Ishikawa (cell line): Measurements from ENCODE around the gene RPRD1B.

Experiments used
- CEBPB ChIP-seq: IDR thresholded peaks from 2 replicates; pipeline ENCODE4 v1.6.1; 2012
- EP300 ChIP-seq: IDR thresholded peaks from 2 replicates; pipeline ENCODE4 v1.6.1; 2012; ENCODE audit warnings: borderline replicate concordance
- FOXM1 ChIP-seq: IDR thresholded peaks from 2 replicates; pipeline ENCODE4 v1.6.1; 2012; ENCODE audit warnings: low read depth, borderline replicate concordance
- MAX ChIP-seq: IDR thresholded peaks from 2 replicates; pipeline ENCODE4 v1.6.1; 2012
- NFIC ChIP-seq: IDR thresholded peaks from 2 replicates; pipeline ENCODE4 v1.6.1; 2012
- REST ChIP-seq: IDR thresholded peaks from 2 replicates; pipeline ENCODE4 v1.6.1; 2012; ENCODE audit warnings: low read depth, mild to moderate bottlenecking
- TAF1 ChIP-seq: IDR thresholded peaks from 2 replicates; pipeline ENCODE4 v1.6.1; 2012; ENCODE audit warnings: low read depth, mild to moderate bottlenecking
- TCF12 ChIP-seq: IDR thresholded peaks from 2 replicates; pipeline ENCODE4 v1.6.1; 2012; ENCODE audit warnings: low read depth
- TEAD4 ChIP-seq: IDR thresholded peaks from 2 replicates; pipeline ENCODE4 v1.6.1; 2012
- USF1 ChIP-seq: IDR thresholded peaks from 2 replicates; pipeline ENCODE4 v1.6.1; 2012
- YY1 ChIP-seq: IDR thresholded peaks from 2 replicates; pipeline ENCODE4 v1.6.1; 2012; ENCODE audit warnings: low read depth
- ZBTB7A ChIP-seq: IDR thresholded peaks from 2 replicates; pipeline ENCODE4 v1.6.1; 2012; ENCODE audit warnings: low read depth

- TF ChIP-seq MAX: no peak
- TF ChIP-seq YY1: no peak
- no peak for TF ChIP-seq ZBTB7A
- TF ChIP-seq EP300: no peak
- no peak for TF ChIP-seq TAF1
- no peak for TF ChIP-seq NFIC
- no peak for TF ChIP-seq USF1
- TF ChIP-seq CEBPB: no peak
- TF ChIP-seq REST: no peak
- no peak for TF ChIP-seq FOXM1
- TF ChIP-seq TEAD4: no peak
- TF ChIP-seq TCF12: no peak
Observed at GRCh38 chr20:37987602-37988290, 45.8 kb upstream of the RPRD1B start.
